ENCODE data around the gene ARID1B.
A peak's percentile ranks its signal among the peaks of the same experiment; 100 is the strongest.
"Not testable (repeated sequence)": the region's sequence is repeated elsewhere in the genome, so short reads cannot be mapped to it uniquely, and the experiment has no call there.

Gene ARID1B

DNA sequence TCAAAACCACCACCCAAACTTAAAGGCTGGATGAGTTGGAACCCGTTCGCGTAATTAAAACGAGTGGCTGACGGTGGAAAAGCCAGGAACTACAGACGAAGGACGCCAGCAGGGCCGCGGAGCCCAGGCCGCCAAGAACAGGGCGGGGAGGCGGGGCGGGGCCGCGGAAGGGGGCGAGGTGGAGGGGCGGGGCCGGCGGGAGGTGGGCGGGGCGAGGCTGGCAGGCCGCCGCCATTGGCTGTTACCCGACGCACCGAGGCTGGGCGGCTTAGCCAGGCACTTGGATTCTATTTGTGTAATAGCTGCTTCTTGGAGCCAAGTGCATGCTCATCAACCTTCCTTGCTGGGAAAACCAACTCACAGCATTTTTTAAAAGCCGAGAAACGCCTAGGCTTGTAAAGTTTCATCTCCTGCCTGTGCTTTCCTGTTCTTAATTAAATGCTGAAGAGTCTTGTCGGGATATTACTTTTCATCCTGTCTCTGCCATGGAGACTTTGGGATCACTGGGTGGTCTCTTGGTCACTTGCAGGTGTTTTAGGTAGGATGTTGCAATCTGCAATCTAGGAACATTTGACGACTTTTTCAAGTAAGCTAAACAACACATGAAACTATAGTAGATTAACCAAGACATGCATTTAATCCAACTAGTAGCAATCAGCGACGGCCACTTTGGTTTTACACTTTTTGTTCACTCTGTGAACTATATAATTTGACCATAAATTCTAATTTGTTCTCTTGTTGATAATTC, 245.0 kb downstream of the ARID1B start:
- ATAC-seq (peak; percentile 72), DNase-seq (peak; percentile 88)

GRCh38 chr6:157023958-157024357, 246.8 kb downstream of the ARID1B start:
- ATAC-seq, result no peak
- DNase-seq, result no peak

GRCh38 chr6:157024745-157025144, 247.6 kb downstream of the ARID1B start:
- DNase-seq (no peak), ATAC-seq (no peak)

- no peak for ATAC-seq
- no peak for DNase-seq
Measured at GRCh38 chr6:157025437-157025836, 248.3 kb downstream of the ARID1B start.

DNA sequence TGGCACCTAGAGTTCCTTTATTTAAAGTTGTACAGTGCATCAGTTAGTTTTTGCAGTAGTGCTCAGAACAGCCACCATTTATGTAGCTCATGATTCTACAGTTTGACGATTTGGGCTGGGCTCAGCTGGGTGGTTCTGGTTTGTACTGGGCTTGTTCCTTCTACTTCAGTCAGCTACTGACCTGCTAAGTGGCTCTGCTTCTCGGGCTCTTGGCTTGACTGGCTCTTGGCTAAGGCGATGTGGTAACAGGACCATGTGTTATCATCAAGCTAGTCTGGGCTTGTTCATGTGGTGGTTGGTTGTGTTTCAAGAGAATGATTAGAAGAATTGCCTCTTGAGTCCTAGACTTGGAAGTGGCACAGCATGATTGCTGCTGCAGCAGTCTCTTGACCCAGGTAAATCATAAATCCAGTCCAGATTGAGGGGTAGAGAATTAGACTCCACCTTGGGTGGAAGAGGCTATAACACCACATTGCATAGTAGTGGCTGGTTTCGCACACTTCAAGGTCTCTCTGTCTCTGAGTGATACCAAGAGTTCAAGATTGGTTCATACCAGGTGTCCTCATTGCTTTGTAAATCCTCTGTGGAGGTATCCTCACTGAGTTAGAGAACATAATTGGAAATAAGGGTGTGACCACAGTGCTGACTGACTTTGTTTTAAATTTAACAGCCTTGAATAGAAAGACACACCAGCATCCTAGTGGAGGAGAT, 253.0 kb downstream of the ARID1B start:
- no peak for DNase-seq
- no peak for ATAC-seq

GRCh38 chr6:157030755-157031154, 253.6 kb downstream of the ARID1B start:
- no peak for ATAC-seq
- DNase-seq, result no peak

- ATAC-seq (no peak), DNase-seq (no peak)
Measured at GRCh38 chr6:157032923-157033322, 255.7 kb downstream of the ARID1B start.

- DNase-seq, result no peak
Measured at GRCh38 chr6:157033428-157034140, 256.4 kb downstream of the ARID1B start.

GRCh38 chr6:157034436-157035230, 257.5 kb downstream of the ARID1B start:
- peak; percentile 64 for ATAC-seq
- DNase-seq, result no peak

More at GRCh38 chr6:157033428-157034140, 256.4 kb downstream of the ARID1B start:
- no peak for ATAC-seq

GRCh38 chr6:157035546-157035945, 258.4 kb downstream of the ARID1B start:
- DNase-seq (no peak), ATAC-seq (no peak)

GRCh38 chr6:157036245-157036711, 259.1 kb downstream of the ARID1B start:
- ATAC-seq (no peak), DNase-seq (no peak)

- ATAC-seq (no peak), DNase-seq (no peak)
Measured at GRCh38 chr6:157037165-157037564, 260.0 kb downstream of the ARID1B start.

GRCh38 chr6:157038610-157039009, 261.4 kb downstream of the ARID1B start:
- no peak for DNase-seq
- no peak for ATAC-seq

GRCh38 chr6:157039639-157040038, 262.5 kb downstream of the ARID1B start:
- ATAC-seq, DNase-seq: not testable (repeated sequence)

DNA sequence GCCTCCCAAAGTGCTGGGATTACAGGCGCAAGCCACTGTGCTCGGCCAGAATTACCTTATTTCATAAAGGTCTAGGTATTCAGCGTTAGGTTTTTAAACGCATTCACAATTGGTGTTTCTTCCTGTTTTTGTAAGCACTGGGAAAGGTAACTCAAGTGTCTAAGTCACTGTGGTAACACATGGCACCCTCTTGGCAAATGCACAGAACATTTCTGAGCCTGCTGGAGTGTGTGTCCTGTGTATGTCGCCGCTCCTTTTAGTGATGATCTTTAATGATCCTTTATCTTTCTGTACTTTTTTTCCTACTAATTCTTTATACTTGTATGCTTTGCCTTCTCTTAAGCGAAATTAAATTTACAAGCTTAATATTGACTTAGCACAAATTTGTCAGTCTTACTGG, 263.0 kb downstream of the ARID1B start:
- ATAC-seq (no peak), DNase-seq (no peak)

DNA sequence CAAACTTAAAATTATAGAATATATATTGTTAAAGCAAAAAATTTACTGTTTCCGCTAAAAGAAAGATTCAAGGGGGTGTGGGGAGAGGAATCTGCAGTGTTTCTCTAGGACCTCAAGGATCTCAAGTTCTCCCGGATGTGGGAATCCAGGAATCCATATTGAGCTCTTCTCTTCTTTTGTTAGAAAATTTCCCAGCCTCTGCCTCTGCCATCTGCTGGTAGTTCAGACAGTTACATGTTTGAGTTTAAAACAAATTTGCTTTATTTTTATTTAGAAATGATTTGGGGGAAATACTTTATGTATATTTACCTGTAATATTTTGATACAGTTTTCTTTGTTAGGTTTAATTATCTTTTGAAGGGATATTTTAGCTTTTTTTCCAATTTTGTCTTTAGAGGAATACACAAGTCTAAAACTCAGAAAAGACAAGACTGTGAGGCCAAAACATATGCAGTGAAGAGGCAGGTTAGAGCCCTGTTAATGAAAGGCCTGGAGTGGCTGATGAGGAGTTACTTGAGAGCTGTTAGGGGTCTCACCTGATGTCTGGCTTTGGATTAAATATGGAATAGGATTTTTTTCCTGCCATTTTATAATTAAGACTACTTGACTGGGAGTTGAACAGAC, 268.8 kb downstream of the ARID1B start:
- no peak for DNase-seq

GRCh38 chr6:157046776-157047175, 269.6 kb downstream of the ARID1B start:
- ATAC-seq, result no peak

More for the DNA sequence above, 268.8 kb downstream of the ARID1B start:
- ATAC-seq, result no peak

DNA sequence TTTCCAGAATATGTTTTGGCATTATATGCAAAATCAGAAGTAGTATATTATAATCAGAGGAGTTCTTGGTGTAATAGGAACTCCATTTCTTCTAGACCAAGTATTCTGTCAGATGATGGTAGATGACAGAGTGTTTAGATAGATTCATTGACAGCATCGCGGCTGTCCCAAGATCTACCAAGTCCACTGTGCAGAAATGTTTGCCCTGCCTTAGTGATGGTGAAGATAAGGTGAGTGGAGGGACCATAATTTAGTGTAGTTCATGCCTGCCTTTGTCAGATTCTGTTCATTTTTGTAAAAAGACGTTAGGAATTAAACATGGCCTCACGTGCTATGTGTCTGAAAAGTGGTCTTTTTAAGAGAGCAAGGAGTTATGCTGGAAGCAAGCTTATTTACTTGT, 270.1 kb downstream of the ARID1B start:
- no peak for DNase-seq
- no peak for ATAC-seq

More at GRCh38 chr6:157046776-157047175, 269.6 kb downstream of the ARID1B start:
- DNase-seq, result no peak

DNA sequence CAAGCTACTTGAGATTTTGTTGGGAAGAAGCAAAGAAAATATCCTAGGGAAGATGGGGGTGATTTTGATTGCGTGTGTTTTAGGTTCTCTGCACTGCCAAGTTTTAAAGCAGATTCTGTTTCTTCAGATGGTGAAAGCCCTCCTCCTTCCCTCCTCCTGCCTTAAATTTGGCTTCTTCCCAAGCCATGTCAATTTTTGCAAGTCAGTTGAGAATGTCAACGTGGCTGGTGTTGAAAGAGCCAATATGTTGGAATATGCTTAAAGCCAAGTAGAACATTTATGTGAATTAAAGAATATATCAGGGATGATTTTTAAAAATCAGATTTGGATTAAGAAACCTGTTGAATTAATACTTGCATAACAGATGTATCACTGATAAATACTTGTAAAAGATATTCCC, 270.8 kb downstream of the ARID1B start:
- ATAC-seq (no peak), DNase-seq (no peak)

- ATAC-seq, result no peak
- DNase-seq, result no peak
Measured at GRCh38 chr6:157049133-157049532, 272.0 kb downstream of the ARID1B start.

GRCh38 chr6:157050537-157051265, 273.5 kb downstream of the ARID1B start:
- DNase-seq (no peak), ATAC-seq (no peak)
